OCI-LY3 (cell line): Measurements from ENCODE around the gene SELENOO.
A peak's percentile ranks its signal among the peaks of the same experiment; 100 is the strongest.

Experiments
- EZH2phosphoT487 ChIP-seq: fragments of 200-600 bp; shearing (Covaris generic); IDR thresholded peaks from 2 replicates; pipeline ENCODE4 v1.6.1; 2018; ENCODE audit warnings: antibody characterized with exemption, mixed run types, low read depth
- TF ChIP-seq, protein P1 (sequence below): fragments of 200-600, 300-600 bp; sonication (generic); IDR thresholded peaks from 2 replicates; pipeline ENCODE4 v1.5.1; 2014; ENCODE audit warnings: antibody characterized with exemption, low read length, low read depth

GRCh38 chr22:50206599-50206998, 5.8 kb downstream of the SELENOO start:
- TF ChIP-seq, protein P1, sequence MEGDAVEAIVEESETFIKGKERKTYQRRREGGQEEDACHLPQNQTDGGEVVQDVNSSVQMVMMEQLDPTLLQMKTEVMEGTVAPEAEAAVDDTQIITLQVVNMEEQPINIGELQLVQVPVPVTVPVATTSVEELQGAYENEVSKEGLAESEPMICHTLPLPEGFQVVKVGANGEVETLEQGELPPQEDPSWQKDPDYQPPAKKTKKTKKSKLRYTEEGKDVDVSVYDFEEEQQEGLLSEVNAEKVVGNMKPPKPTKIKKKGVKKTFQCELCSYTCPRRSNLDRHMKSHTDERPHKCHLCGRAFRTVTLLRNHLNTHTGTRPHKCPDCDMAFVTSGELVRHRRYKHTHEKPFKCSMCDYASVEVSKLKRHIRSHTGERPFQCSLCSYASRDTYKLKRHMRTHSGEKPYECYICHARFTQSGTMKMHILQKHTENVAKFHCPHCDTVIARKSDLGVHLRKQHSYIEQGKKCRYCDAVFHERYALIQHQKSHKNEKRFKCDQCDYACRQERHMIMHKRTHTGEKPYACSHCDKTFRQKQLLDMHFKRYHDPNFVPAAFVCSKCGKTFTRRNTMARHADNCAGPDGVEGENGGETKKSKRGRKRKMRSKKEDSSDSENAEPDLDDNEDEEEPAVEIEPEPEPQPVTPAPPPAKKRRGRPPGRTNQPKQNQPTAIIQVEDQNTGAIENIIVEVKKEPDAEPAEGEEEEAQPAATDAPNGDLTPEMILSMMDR, result peak; percentile 44
- no peak for TF ChIP-seq EZH2phosphoT487
